Astrocyte (in vitro differentiated cells and primary cell): ENCODE data around the gene RANBP17. TPM values are rescaled to one million over a fixed set of nuclear protein-coding genes. Genes with fewer than 3 reads are reported as not detected.

Experiments
- DNase-seq: peaks from one replicate; pipeline ENCODE4 v3.0.0-alpha.2; 2010; ENCODE audit warnings: low read depth
- FAIRE-seq: peaks from 2 replicates; lab custom pipeline; 2011; peaks lifted over from hg19 to GRCh38; lab: Jason Lieb, UNC
- H2AFZ ChIP-seq: 2 replicates; pipeline ENCODE4 v1.6.0; 2012; ENCODE audit warnings: low read depth, low read length, inconsistent platforms
- H3K27ac ChIP-seq: 2 replicates; pipeline ENCODE4 v1.5.1; 2011; ENCODE audit warnings: low read depth, low read length, inconsistent platforms
- H3K27me3 ChIP-seq: 2 replicates; pipeline ENCODE4 v1.6.0; 2011; ENCODE audit warnings: low read length, inconsistent platforms; ENCODE audit not compliant: insufficient read depth
- H3K36me3 ChIP-seq: 2 replicates; pipeline ENCODE4 v1.5.1; 2011; ENCODE audit warnings: low read length, inconsistent platforms; ENCODE audit not compliant: insufficient read depth
- H3K4me1 ChIP-seq: 2 replicates; pipeline ENCODE4 v1.5.1; 2011; ENCODE audit warnings: low read length, inconsistent platforms; ENCODE audit not compliant: insufficient read depth
- H3K4me2 ChIP-seq: 2 replicates; pipeline ENCODE4 v1.6.0; 2012; ENCODE audit warnings: low read length, inconsistent platforms
- H3K4me3 ChIP-seq: 2 replicates; pipeline ENCODE4 v1.5.1; 2011; ENCODE audit warnings: low read depth, mild to moderate bottlenecking, low read length, inconsistent platforms; ENCODE audit not compliant: insufficient read depth
- H3K79me2 ChIP-seq: 2 replicates; pipeline ENCODE4 v1.6.0; 2012; ENCODE audit warnings: mild to moderate bottlenecking, low read length, inconsistent platforms; ENCODE audit not compliant: insufficient read depth
- H3K9ac ChIP-seq: 2 replicates; pipeline ENCODE4 v1.6.0; 2012; ENCODE audit warnings: mild to moderate bottlenecking, low read length, inconsistent platforms
- H3K9me3 ChIP-seq: 2 replicates; pipeline ENCODE4 v1.5.1; 2012; ENCODE audit warnings: low read depth, mild to moderate bottlenecking, low read length, inconsistent platforms; ENCODE audit not compliant: insufficient read depth
- H4K20me1 ChIP-seq: 2 replicates; pipeline ENCODE4 v1.6.0; 2012; ENCODE audit warnings: low read length, inconsistent platforms; ENCODE audit not compliant: insufficient read depth
- H3K27ac Mint-ChIP-seq: one replicate; pipeline ENCODE4 v1.8.0; 2021; ENCODE audit warnings: mild to moderate bottlenecking, mixed read lengths; ENCODE audit not compliant: unreplicated experiment
- H3K27me3 Mint-ChIP-seq: one replicate; pipeline ENCODE4 v1.8.0; 2021; ENCODE audit warnings: low read depth, mixed read lengths; ENCODE audit not compliant: unreplicated experiment
- H3K36me3 Mint-ChIP-seq: one replicate; pipeline ENCODE4 v1.8.0; 2021; ENCODE audit warnings: low read depth, mixed read lengths; ENCODE audit not compliant: unreplicated experiment
- H3K4me1 Mint-ChIP-seq: one replicate; pipeline ENCODE4 v1.8.0; 2021; ENCODE audit warnings: low read depth, mixed read lengths; ENCODE audit not compliant: unreplicated experiment
- H3K4me3 Mint-ChIP-seq: one replicate; pipeline ENCODE4 v1.8.0; 2021; ENCODE audit warnings: mild to moderate bottlenecking, moderate library complexity, mixed read lengths; ENCODE audit not compliant: unreplicated experiment
- H3K9me3 Mint-ChIP-seq: one replicate; pipeline ENCODE4 v1.8.0; 2021; ENCODE audit warnings: mild to moderate bottlenecking, mixed read lengths; ENCODE audit not compliant: unreplicated experiment
- EZH2 ChIP-seq: IDR thresholded peaks from 2 replicates; pipeline ENCODE4 v1.6.1; 2012; ENCODE audit warnings: mild to moderate bottlenecking, low read length, inconsistent platforms; ENCODE audit not compliant: insufficient read depth
- total RNA-seq: library from RNA; stranded (reverse); gene quantifications from 2 replicates; pipeline ENCODE4 v1.2.1, GENCODE V29; 2021
- TF ChIP-seq, protein P1 (sequence below): IDR thresholded peaks from 2 replicates; pipeline ENCODE4 v1.5.1; 2011; ENCODE audit warnings: low read depth, mild to moderate bottlenecking, inconsistent platforms, low read length, moderate library complexity; ENCODE audit not compliant: insufficient read depth

The RANBP17 gene
- total RNA-seq, 1 donor from 2014 or later: 16.2 TPM

DNA sequence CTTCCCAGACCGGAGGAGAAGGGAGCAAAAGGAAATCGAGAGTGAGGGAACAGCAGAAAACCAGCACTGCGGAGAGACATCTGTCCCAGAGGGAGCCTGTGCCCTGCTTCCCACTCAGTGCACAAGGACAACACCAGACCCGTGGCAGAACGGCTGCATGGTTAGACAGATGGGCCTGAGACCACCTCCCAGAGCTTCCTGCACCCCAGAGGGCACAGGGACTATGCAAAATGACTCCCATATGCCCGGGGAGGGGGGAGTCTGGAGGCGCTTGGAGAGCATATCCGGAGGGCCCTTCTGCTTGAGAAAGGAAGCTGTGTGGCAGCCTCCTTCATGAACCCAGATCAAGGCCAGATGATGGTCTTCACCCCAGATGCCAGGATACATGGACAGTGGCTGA, 473.8 kb downstream of the RANBP17 start:
- peaks cover 3% of the 10 kb centered on the region for H3K4me1 ChIP-seq
- no peaks in the 10 kb centered on the region for H3K36me3 Mint-ChIP-seq
- no peak overlapping the region for H3K27ac ChIP-seq
- H3K4me2 ChIP-seq: no peak overlapping the region
- no peaks in the 10 kb centered on the region for H4K20me1 ChIP-seq
- H2AFZ ChIP-seq: no peak overlapping the region
- no peaks in the 10 kb centered on the region for H3K79me2 ChIP-seq
- no peak overlapping the region for H3K4me3 ChIP-seq
- H3K4me3 Mint-ChIP-seq: no peak overlapping the region
- H3K4me1 Mint-ChIP-seq: no peaks in the 10 kb centered on the region
- no peak overlapping the region for H3K9ac ChIP-seq
- no peaks in the 10 kb centered on the region for H3K9me3 Mint-ChIP-seq
- no peaks in the 10 kb centered on the region for H3K36me3 ChIP-seq
- TF ChIP-seq, protein P1, sequence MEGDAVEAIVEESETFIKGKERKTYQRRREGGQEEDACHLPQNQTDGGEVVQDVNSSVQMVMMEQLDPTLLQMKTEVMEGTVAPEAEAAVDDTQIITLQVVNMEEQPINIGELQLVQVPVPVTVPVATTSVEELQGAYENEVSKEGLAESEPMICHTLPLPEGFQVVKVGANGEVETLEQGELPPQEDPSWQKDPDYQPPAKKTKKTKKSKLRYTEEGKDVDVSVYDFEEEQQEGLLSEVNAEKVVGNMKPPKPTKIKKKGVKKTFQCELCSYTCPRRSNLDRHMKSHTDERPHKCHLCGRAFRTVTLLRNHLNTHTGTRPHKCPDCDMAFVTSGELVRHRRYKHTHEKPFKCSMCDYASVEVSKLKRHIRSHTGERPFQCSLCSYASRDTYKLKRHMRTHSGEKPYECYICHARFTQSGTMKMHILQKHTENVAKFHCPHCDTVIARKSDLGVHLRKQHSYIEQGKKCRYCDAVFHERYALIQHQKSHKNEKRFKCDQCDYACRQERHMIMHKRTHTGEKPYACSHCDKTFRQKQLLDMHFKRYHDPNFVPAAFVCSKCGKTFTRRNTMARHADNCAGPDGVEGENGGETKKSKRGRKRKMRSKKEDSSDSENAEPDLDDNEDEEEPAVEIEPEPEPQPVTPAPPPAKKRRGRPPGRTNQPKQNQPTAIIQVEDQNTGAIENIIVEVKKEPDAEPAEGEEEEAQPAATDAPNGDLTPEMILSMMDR: no peak
- no peak for TF ChIP-seq EZH2
- no peak overlapping the region for H3K27ac Mint-ChIP-seq
- H3K27me3 Mint-ChIP-seq: peaks cover 59% of the 10 kb centered on the region
- peaks cover 30% of the 10 kb centered on the region for H3K27me3 ChIP-seq
- no peaks in the 10 kb centered on the region for H3K9me3 ChIP-seq
- no peak for DNase-seq
- no peak for FAIRE-seq

DNA sequence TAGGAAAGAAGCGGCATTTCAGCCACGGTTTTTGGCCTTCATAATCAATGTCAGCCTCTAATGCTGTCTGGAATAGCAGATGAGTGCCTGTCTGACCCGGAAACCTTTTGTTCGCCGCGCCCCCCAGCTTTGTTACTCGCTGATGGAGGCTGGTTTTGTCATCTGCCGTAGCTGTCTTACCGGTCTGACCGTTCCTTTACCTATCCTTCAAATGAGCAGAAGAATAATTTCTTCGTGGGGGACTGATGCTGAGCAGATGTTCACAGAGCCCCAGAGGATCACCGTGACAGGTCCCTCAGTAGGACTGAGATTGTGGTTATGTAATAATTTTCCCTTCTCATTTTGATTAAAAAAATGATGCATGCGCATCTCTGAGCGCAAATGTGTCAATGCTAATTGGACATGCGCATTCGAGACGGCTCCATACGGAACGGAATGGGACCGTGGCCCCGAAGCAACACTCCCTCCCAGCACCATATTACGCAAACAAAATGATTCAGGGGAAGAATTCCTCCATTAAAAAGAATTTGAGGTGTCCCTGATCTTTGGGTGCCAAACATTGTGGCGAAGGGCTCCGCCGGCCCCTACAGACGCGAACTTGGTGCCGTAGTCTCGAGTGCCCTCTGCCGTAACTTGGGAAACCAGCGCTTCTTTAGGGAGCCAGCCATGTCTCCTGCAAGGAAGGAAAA, 474.8 kb downstream of the RANBP17 start:
- Histone ChIP-seq H4K20me1 (no peaks in the 10 kb centered on the region), H3K36me3 (no peaks in the 10 kb centered on the region), H3K27ac (no peak overlapping the region), H3K4me1 (peaks cover 3% of the 10 kb centered on the region), H3K4me2 (peak overlapping the region; percentile 91), H3K27me3 (peaks cover 30% of the 10 kb centered on the region), H3K79me2 (no peaks in the 10 kb centered on the region), H3K4me3 (peak overlapping the region; percentile 65), H3K9ac (peak overlapping the region; percentile 33), H3K9me3 (no peaks in the 10 kb centered on the region), H2AFZ (peak overlapping the region; percentile 74)
- no peaks in the 10 kb centered on the region for H3K9me3 Mint-ChIP-seq
- H3K4me3 Mint-ChIP-seq: peak overlapping the region; percentile 75
- no peaks in the 10 kb centered on the region for H3K36me3 Mint-ChIP-seq
- H3K27me3 Mint-ChIP-seq: peaks cover 51% of the 10 kb centered on the region
- H3K4me1 Mint-ChIP-seq: no peaks in the 10 kb centered on the region
- H3K27ac Mint-ChIP-seq: no peak overlapping the region
- FAIRE-seq (peak; percentile 45), DNase-seq (peak; percentile 42)
- TF ChIP-seq, protein P1: peak; percentile 57
- no peak for TF ChIP-seq EZH2

DNA sequence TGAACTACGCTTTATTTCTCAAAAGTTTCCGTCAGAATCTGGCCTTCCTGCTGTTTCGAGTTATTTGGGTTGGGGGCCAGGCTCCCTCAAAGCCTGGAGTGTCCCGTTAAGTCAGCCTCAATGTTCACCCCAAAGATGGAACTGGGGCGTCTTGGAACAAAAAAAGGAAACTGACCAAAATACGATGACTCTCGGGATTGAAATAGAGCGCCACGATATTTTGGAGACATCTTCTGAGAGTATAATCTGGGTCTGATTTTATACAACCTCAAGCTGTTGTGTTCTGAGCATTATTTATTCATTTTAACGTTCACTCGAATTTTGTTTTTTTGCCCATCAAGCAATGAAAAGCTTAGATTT, 475.4 kb downstream of the RANBP17 start:
- H3K36me3 Mint-ChIP-seq: no peaks in the 10 kb centered on the region
- no peak overlapping the region for H3K27ac ChIP-seq
- H3K27ac Mint-ChIP-seq: no peak overlapping the region
- no peak for FAIRE-seq
- H3K27me3 Mint-ChIP-seq: peaks cover 48% of the 10 kb centered on the region
- peak overlapping the region; percentile 74 for H2AFZ ChIP-seq
- no peak for TF ChIP-seq EZH2
- TF ChIP-seq, protein P1: no peak
- H3K9ac ChIP-seq: peak overlapping the region; percentile 33
- H3K9me3 Mint-ChIP-seq: no peaks in the 10 kb centered on the region
- H3K4me3 Mint-ChIP-seq: no peak overlapping the region
- no peak for DNase-seq
- H3K27me3 ChIP-seq: peaks cover 26% of the 10 kb centered on the region
- H4K20me1 ChIP-seq: no peaks in the 10 kb centered on the region
- no peaks in the 10 kb centered on the region for H3K4me1 Mint-ChIP-seq
- H3K4me2 ChIP-seq: peak overlapping the region; percentile 91
- H3K9me3 ChIP-seq: no peaks in the 10 kb centered on the region
- H3K4me3 ChIP-seq: peak overlapping the region; percentile 65
- H3K4me1 ChIP-seq: peaks cover 3% of the 10 kb centered on the region
- no peaks in the 10 kb centered on the region for H3K36me3 ChIP-seq
- no peaks in the 10 kb centered on the region for H3K79me2 ChIP-seq
